ENCODE data around the gene CNTNAP2.

DNA sequence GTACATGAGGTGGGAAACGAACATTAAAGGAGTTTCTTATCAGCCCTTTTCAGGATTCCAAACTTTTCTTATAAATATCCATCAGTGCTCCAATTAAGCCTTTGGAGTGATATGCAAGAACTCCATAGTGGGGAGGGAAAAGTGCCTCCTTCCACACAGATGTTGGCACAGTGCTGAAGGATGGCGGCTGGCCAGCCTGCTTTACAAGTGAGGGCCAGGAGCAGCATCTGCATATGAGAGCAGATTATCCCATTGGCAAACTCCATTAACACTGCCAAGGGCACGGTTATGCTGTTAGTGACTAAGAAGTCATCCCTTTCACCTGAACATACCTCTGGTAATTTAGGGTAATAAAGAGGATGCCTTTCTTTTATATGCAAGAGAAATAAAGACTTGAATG, 543.1 kb downstream of the CNTNAP2 start:
- TF ChIP-seq EZH2phosphoT487 (IDR thresholded peaks at IDR 0.05; ENCODE audit: insufficient read depth, low read depth) (no peak), EZH2 (IDR thresholded peaks at IDR 0.05; ENCODE audit: insufficient read depth, poor library complexity, severe bottlenecking) (no peak)

Data from GM23248 (cell line).